ACC112 (cell line): ENCODE data around the gene DNMBP.
A peak's percentile ranks its signal among the peaks of the same experiment; 100 is the strongest.

Source experiments
- H2AFZ ChIP-seq: fragments of 200-600 bp; sonication (generic); one replicate; pipeline ENCODE4 v1.6.0; 2017; ENCODE audit warnings: antibody characterized with exemption, low read length; ENCODE audit not compliant: unreplicated experiment
- H3K27ac ChIP-seq: fragments of 200-600 bp; sonication (generic); 2 replicates; pipeline ENCODE4 v1.5.1; 2014; ENCODE audit warnings: low read depth, mild to moderate bottlenecking, antibody characterized with exemption, low read length, moderate library complexity
- H3K27me3 ChIP-seq: fragments of 200-600 bp; sonication (generic); 2 replicates; pipeline ENCODE4 v1.6.1; 2014; ENCODE audit warnings: mild to moderate bottlenecking, antibody characterized with exemption, low read length, moderate library complexity, mixed read lengths; ENCODE audit not compliant: insufficient read depth
- H3K36me3 ChIP-seq: fragments of 200-600 bp; sonication (generic); 2 replicates; pipeline ENCODE4 v1.6.1; 2016; ENCODE audit warnings: mild to moderate bottlenecking, antibody characterized with exemption, low read length, moderate library complexity, mixed read lengths; ENCODE audit not compliant: insufficient read depth
- H3K4me1 ChIP-seq: fragments of 200-600 bp; sonication (generic); one replicate; pipeline ENCODE4 v1.6.1; 2016; ENCODE audit warnings: low read length, mixed read lengths; ENCODE audit not compliant: insufficient read depth, unreplicated experiment, control insufficient read depth
- H3K4me3 ChIP-seq: fragments of 200-600 bp; sonication (generic); 2 replicates; pipeline ENCODE4 v1.5.1; 2014; ENCODE audit warnings: mild to moderate bottlenecking, low read depth, low read length
- H3K79me2 ChIP-seq: fragments of 200-600 bp; sonication (generic); one replicate; pipeline ENCODE4 v1.6.0; 2016; ENCODE audit warnings: low read length; ENCODE audit not compliant: control insufficient read depth, unreplicated experiment, insufficient read depth

The DNMBP gene, protein sequence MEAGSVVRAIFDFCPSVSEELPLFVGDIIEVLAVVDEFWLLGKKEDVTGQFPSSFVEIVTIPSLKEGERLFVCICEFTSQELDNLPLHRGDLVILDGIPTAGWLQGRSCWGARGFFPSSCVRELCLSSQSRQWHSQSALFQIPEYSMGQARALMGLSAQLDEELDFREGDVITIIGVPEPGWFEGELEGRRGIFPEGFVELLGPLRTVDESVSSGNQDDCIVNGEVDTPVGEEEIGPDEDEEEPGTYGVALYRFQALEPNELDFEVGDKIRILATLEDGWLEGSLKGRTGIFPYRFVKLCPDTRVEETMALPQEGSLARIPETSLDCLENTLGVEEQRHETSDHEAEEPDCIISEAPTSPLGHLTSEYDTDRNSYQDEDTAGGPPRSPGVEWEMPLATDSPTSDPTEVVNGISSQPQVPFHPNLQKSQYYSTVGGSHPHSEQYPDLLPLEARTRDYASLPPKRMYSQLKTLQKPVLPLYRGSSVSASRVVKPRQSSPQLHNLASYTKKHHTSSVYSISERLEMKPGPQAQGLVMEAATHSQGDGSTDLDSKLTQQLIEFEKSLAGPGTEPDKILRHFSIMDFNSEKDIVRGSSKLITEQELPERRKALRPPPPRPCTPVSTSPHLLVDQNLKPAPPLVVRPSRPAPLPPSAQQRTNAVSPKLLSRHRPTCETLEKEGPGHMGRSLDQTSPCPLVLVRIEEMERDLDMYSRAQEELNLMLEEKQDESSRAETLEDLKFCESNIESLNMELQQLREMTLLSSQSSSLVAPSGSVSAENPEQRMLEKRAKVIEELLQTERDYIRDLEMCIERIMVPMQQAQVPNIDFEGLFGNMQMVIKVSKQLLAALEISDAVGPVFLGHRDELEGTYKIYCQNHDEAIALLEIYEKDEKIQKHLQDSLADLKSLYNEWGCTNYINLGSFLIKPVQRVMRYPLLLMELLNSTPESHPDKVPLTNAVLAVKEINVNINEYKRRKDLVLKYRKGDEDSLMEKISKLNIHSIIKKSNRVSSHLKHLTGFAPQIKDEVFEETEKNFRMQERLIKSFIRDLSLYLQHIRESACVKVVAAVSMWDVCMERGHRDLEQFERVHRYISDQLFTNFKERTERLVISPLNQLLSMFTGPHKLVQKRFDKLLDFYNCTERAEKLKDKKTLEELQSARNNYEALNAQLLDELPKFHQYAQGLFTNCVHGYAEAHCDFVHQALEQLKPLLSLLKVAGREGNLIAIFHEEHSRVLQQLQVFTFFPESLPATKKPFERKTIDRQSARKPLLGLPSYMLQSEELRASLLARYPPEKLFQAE (N-terminal part only)

DNA sequence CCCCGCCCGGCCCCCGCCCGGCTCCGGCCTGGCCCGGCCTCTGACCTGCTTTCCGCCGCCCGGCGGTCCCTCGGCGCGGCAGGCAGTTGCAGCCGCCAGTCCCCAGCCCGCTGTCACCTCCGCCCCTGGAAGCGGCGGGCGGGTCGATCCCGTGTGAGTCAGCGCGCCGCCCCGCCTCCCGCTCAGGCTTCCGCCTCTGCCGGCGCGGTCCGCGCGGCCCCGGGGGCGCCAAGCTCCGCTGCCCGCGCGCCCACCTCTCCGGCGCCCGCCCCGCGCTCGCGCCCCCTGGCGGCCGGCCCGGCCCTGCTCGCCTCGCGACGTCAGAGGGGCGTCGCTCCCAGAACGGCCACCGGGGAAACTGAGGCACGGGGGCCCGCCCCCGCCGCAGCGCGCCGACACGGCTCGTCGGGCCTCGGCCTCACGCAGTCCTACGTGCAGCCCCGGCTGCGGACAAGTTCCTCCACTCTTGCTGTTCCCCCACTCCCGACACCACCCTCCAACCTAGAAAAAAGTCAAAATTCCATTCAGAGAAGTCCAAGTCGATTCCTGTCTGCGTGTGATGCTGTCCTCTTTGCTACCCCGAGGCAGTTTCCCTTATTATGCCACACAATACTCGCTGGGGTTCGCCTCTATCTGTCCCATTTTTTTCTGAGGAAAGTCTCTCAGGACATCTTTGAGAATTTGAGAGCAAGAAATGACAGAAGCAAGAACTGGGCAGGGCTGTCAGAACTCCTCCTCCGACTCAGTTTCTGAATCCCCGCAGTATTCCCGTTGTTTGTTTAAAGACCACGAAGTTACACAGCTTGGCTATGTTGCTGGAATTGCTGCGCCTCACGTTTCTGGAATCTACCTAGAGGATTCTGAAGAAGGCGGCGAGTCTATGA lies at the start of gene DNMBP:
TSS of gene DNMBP (minus strand) at position 155 of the 884 bp plus-strand sequence. CDS start 37,823 bp downstream, outside the sequence.
- H3K36me3 ChIP-seq, result no peaks in the 10 kb centered on the region
- H3K79me2 ChIP-seq, result peaks cover 34% of the 10 kb centered on the region
- H3K4me1 ChIP-seq, result peaks cover 21% of the 10 kb centered on the region
- peak within 1 kb of the TSS; percentile 100 for H3K27ac ChIP-seq
- H3K4me3 ChIP-seq, result peak within 1 kb of the TSS; percentile 96
- H3K27me3 ChIP-seq, result no peaks in the 10 kb centered on the region
- H2AFZ ChIP-seq, result peak within 1 kb of the TSS; percentile 97

- no peaks in the 10 kb centered on the region for H3K79me2 ChIP-seq
- H3K4me1 ChIP-seq, result no peaks in the 10 kb centered on the region
- H3K36me3 ChIP-seq, result no peaks in the 10 kb centered on the region
- H3K27ac ChIP-seq, result no peak overlapping the region
- H3K4me3 ChIP-seq, result no peak overlapping the region
- H2AFZ ChIP-seq, result no peak overlapping the region
- peaks cover 3% of the 10 kb centered on the region; the same call in 1 of the 2 replicates for H3K27me3 ChIP-seq
Observed at GRCh38 chr10:100057948-100058347, 48.2 kb upstream of the DNMBP start.

GRCh38 chr10:100053686-100054460 lies 44.1 kb upstream of the DNMBP start:
- no peaks in the 10 kb centered on the region for H3K36me3 ChIP-seq
- no peak overlapping the region for H3K27ac ChIP-seq
- H2AFZ ChIP-seq, result no peak overlapping the region
- no peaks in the 10 kb centered on the region for H3K79me2 ChIP-seq
- H3K27me3 ChIP-seq, result peaks cover 3% of the 10 kb centered on the region; the same call in 1 of the 2 replicates
- H3K4me3 ChIP-seq, result no peak overlapping the region
- no peaks in the 10 kb centered on the region for H3K4me1 ChIP-seq

GRCh38 chr10:100046021-100046486 lies 36.3 kb upstream of the DNMBP start:
- Histone ChIP-seq H2AFZ (peak overlapping the region; percentile 79), H3K79me2 (no peaks in the 10 kb centered on the region), H3K27ac (no peak overlapping the region), H3K27me3 (no peaks in the 10 kb centered on the region), H3K36me3 (no peaks in the 10 kb centered on the region), H3K4me3 (no peak overlapping the region), H3K4me1 (peaks cover 13% of the 10 kb centered on the region)

DNA sequence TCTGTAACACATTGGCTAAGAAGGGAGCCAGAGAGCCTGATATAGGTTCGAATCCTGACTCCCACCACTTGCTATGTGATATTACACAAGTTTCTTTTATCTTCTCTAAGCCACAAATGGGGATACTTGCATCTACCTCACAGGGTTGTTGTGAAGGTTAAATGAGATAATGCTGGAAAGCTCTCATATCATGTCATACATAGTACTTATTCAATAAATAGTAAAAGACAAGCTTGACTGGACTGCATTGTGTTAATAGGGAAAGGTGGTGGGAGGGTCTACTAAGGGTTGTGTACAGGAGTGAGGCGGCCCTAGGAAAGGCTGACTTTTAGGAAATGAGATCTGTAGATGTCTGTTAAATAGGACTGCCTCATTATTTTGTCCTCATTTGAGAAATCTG lies 35.8 kb upstream of the DNMBP start:
- Histone ChIP-seq H3K79me2 (no peaks in the 10 kb centered on the region), H3K36me3 (no peaks in the 10 kb centered on the region), H3K27ac (no peak overlapping the region), H3K4me1 (peaks cover 13% of the 10 kb centered on the region), H3K4me3 (no peak overlapping the region), H2AFZ (peak overlapping the region; percentile 79), H3K27me3 (no peaks in the 10 kb centered on the region)

DNA sequence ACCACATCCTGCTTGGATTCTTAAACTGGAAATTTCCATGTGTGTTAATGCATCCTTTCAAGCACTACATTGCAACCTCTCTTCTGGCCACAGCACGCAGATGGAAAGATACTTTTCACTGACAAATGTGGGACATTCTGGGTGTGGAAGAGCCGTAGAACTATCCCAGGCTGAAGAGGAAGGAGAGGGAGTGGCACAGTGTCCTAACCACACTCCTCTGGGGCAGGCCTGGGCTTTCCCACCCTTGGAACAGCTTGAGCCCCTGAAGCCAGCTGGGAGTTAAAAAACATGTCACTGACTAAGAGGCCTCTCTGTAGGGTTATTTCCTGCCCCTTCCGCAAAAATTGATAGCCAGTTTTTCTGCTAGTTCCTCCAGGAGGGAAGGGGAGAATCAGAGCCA lies 34.0 kb upstream of the DNMBP start:
- Histone ChIP-seq H3K36me3 (no peaks in the 10 kb centered on the region), H3K79me2 (no peaks in the 10 kb centered on the region), H3K4me1 (peaks cover 14% of the 10 kb centered on the region), H2AFZ (peak overlapping the region; percentile 49), H3K4me3 (no peak overlapping the region), H3K27ac (peak overlapping the region; percentile 88), H3K27me3 (no peaks in the 10 kb centered on the region)

DNA sequence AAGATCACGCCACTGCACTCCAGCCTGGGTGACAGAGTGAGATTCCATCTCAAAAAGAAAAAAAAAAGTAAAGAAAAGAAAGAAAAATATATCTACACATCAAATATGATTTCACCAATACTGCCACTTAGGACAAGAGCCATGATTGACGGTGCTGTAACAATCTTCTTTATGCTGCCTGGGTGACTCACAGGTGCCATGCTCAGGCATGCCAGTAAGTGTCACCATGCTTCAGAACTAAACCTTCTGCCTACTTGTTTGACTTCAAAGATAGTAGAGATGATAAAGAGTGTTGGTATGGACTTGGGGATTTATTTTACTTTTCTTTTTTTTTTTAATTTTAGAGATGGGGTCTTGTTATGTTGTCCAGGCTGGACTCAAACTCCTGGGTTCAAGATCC lies 33.6 kb upstream of the DNMBP start:
- Histone ChIP-seq H3K4me3 (no peak overlapping the region), H3K27me3 (no peaks in the 10 kb centered on the region), H3K27ac (peak overlapping the region; percentile 88), H3K36me3 (no peaks in the 10 kb centered on the region), H3K79me2 (no peaks in the 10 kb centered on the region), H3K4me1 (peaks cover 19% of the 10 kb centered on the region), H2AFZ (peak overlapping the region; percentile 49)

GRCh38 chr10:100041306-100042002 lies 31.7 kb upstream of the DNMBP start:
- H3K4me1 ChIP-seq, result peaks cover 24% of the 10 kb centered on the region
- no peak overlapping the region for H2AFZ ChIP-seq
- no peak overlapping the region for H3K27ac ChIP-seq
- no peaks in the 10 kb centered on the region for H3K36me3 ChIP-seq
- H3K79me2 ChIP-seq, result no peaks in the 10 kb centered on the region
- no peak overlapping the region for H3K4me3 ChIP-seq
- no peaks in the 10 kb centered on the region for H3K27me3 ChIP-seq
